HEK293 (cell line): ENCODE data around the gene LNP1.

Experiments used
- CTCF ChIA-PET: fragments of 350-600 bp; formaldehyde crosslinking; extraction: SDS; loops from one replicate; lab custom pipeline; 2021; ENCODE audit warnings: antibody characterized with exemption; lab: Yijun Ruan, JAX
- POLR2A ChIA-PET: fragments of 300-600 bp; formaldehyde crosslinking; extraction: SDS; loops from one replicate; lab custom pipeline; 2020; ENCODE audit warnings: antibody characterized with exemption, inconsistent platforms; lab: Yijun Ruan, JAX
- H3K27ac ChIP-seq: fragments of 200-500 bp; sonication (Bioruptor generic); 2 replicates; pipeline ENCODE4 v1.5.1; 2014; ENCODE audit warnings: low read depth, low read length, control low read depth, inconsistent platforms; ENCODE audit errors: extremely low read depth
- H3K36me3 ChIP-seq, 2 experiments: fragments of 200-500 bp in 1 of 2; sonication (Bioruptor generic) in 1 of 2; 1 replicate in 1 of 2; 2 replicates in 1 of 2; pipeline ENCODE4 v1.5.1; 2014 to 2017; ENCODE audit warnings: inconsistent platforms in 2 of 2, low read length in 2 of 2; ENCODE audit not compliant: control insufficient read depth in 2 of 2, insufficient read depth in 1 of 2
- H3K4me1 ChIP-seq: fragments of 200-500 bp; sonication (Bioruptor generic); 2 replicates; pipeline ENCODE4 v1.5.1; 2014; ENCODE audit warnings: mild to moderate bottlenecking, low read length, inconsistent platforms; ENCODE audit not compliant: control insufficient read depth, insufficient read depth
- H3K4me3 ChIP-seq: 2 replicates; pipeline ENCODE4 v1.5.1; 2011; ENCODE audit warnings: low read depth, mild to moderate bottlenecking, control low read depth, low read length, moderate library complexity
- H3K9me3 ChIP-seq: fragments of 200-500 bp; sonication (Bioruptor generic); 2 replicates; pipeline ENCODE4 v1.5.1; 2014; ENCODE audit warnings: low read depth, low read length, inconsistent platforms; ENCODE audit not compliant: control insufficient read depth, insufficient read depth
- GLI4 ChIP-seq: fragments of 450-650 bp; formaldehyde crosslinking; IDR thresholded peaks from 2 replicates; pipeline ENCODE4 v1.5.1; 2016; ENCODE audit warnings: missing biosample characterization, missing genetic modification characterization
- MYNN ChIP-seq: fragments of 450-650 bp; formaldehyde crosslinking; IDR thresholded peaks from 2 replicates; pipeline ENCODE4 v1.5.1; 2016; ENCODE audit warnings: missing biosample characterization, missing genetic modification characterization, borderline replicate concordance
- RBAK ChIP-seq: fragments of 450-650 bp; formaldehyde crosslinking; IDR thresholded peaks from 2 replicates; pipeline ENCODE4 v1.5.1; 2016; ENCODE audit warnings: missing biosample characterization, missing genetic modification characterization
- SP7 ChIP-seq: fragments of 450-650 bp; formaldehyde crosslinking; IDR thresholded peaks from 2 replicates; pipeline ENCODE4 v1.5.1; 2016; ENCODE audit warnings: missing biosample characterization, missing genetic modification characterization
- ZBTB20 ChIP-seq: fragments of 450-650 bp; formaldehyde crosslinking; IDR thresholded peaks from 2 replicates; pipeline ENCODE4 v1.5.1; 2016; ENCODE audit warnings: missing biosample characterization, missing genetic modification characterization
- ZBTB7A ChIP-seq: fragments of 450-650 bp; formaldehyde crosslinking; IDR thresholded peaks from 2 replicates; pipeline ENCODE4 v1.5.1; 2016; ENCODE audit warnings: low read depth, missing biosample characterization, missing genetic modification characterization
- ZFP69B ChIP-seq: fragments of 450-650 bp; formaldehyde crosslinking; IDR thresholded peaks from 2 replicates; pipeline ENCODE4 v1.5.1; 2016; ENCODE audit warnings: missing biosample characterization, missing genetic modification characterization
- ZNF132 ChIP-seq: fragments of 450-650 bp; formaldehyde crosslinking; IDR thresholded peaks from 2 replicates; pipeline ENCODE4 v1.5.1; 2017; ENCODE audit warnings: missing biosample characterization, missing genetic modification characterization, borderline replicate concordance
- ZNF133 ChIP-seq: fragments of 450-650 bp; formaldehyde crosslinking; IDR thresholded peaks from 2 replicates; pipeline ENCODE4 v1.5.1; 2016; ENCODE audit warnings: missing biosample characterization, missing genetic modification characterization
- ZNF146 ChIP-seq: fragments of 450-650 bp; formaldehyde crosslinking; IDR thresholded peaks from 2 replicates; pipeline ENCODE4 v1.5.1; 2016; ENCODE audit warnings: missing biosample characterization, missing genetic modification characterization
- ZNF174 ChIP-seq: fragments of 450-650 bp; formaldehyde crosslinking; IDR thresholded peaks from 2 replicates; pipeline ENCODE4 v1.5.0; 2017; ENCODE audit warnings: missing biosample characterization, mild to moderate bottlenecking, missing genetic modification characterization
- ZNF2 ChIP-seq: fragments of 450-650 bp; formaldehyde crosslinking; IDR thresholded peaks from 2 replicates; pipeline ENCODE4 v1.5.1; 2016; ENCODE audit warnings: missing biosample characterization, missing genetic modification characterization
- ZNF223 ChIP-seq: fragments of 450-650 bp; formaldehyde crosslinking; IDR thresholded peaks from 2 replicates; pipeline ENCODE4 v1.5.1; 2016; ENCODE audit warnings: missing biosample characterization, missing genetic modification characterization
- ZNF311 ChIP-seq: fragments of 450-650 bp; formaldehyde crosslinking; IDR thresholded peaks from 2 replicates; pipeline ENCODE4 v1.5.1; 2017; ENCODE audit warnings: missing biosample characterization, missing genetic modification characterization, borderline replicate concordance
- ZNF394 ChIP-seq: fragments of 450-650 bp; formaldehyde crosslinking; IDR thresholded peaks from 2 replicates; pipeline ENCODE4 v1.5.1; 2016; ENCODE audit warnings: missing biosample characterization, missing genetic modification characterization, mild to moderate bottlenecking, moderate library complexity, borderline replicate concordance
- ZNF473 ChIP-seq: fragments of 450-650 bp; formaldehyde crosslinking; IDR thresholded peaks from 2 replicates; pipeline ENCODE4 v1.5.1; 2017; ENCODE audit warnings: missing biosample characterization, missing genetic modification characterization
- ZNF549 ChIP-seq: fragments of 450-650 bp; IDR thresholded peaks from 2 replicates; pipeline ENCODE4 v1.5.1; 2018; ENCODE audit warnings: missing biosample characterization, missing genetic modification characterization, mild to moderate bottlenecking, inconsistent platforms, moderate library complexity
- ZNF610 ChIP-seq: fragments of 450-650 bp; formaldehyde crosslinking; IDR thresholded peaks from 2 replicates; pipeline ENCODE4 v1.5.1; 2016; ENCODE audit warnings: missing biosample characterization, missing genetic modification characterization, borderline replicate concordance
- ZNF660 ChIP-seq: fragments of 450-650 bp; IDR thresholded peaks from 2 replicates; pipeline ENCODE4 v1.5.1; 2018; ENCODE audit warnings: missing biosample characterization, mild to moderate bottlenecking, missing genetic modification characterization
- ZNF707 ChIP-seq: fragments of 450-650 bp; formaldehyde crosslinking; IDR thresholded peaks from 2 replicates; pipeline ENCODE4 v1.5.1; 2016; ENCODE audit warnings: missing biosample characterization, missing genetic modification characterization
- ZNF768 ChIP-seq: fragments of 450-650 bp; formaldehyde crosslinking; IDR thresholded peaks from 2 replicates; pipeline ENCODE4 v1.5.1; 2018; ENCODE audit warnings: missing biosample characterization, mild to moderate bottlenecking, missing genetic modification characterization
- ZNF791 ChIP-seq: fragments of 450-650 bp; formaldehyde crosslinking; IDR thresholded peaks from 2 replicates; pipeline ENCODE4 v1.5.1; 2016; ENCODE audit warnings: missing biosample characterization, missing genetic modification characterization
- ZSCAN23 ChIP-seq: fragments of 450-650 bp; formaldehyde crosslinking; IDR thresholded peaks from 2 replicates; pipeline ENCODE4 v1.5.1; 2016; ENCODE audit warnings: missing biosample characterization, missing genetic modification characterization
- ZSCAN30 ChIP-seq: fragments of 450-650 bp; IDR thresholded peaks from 2 replicates; pipeline ENCODE4 v1.5.1; 2018; ENCODE audit warnings: missing biosample characterization, mild to moderate bottlenecking, missing genetic modification characterization, moderate library complexity
- TF ChIP-seq, protein P1 (sequence below): fragments of 450-650 bp; formaldehyde crosslinking; IDR thresholded peaks from 2 replicates; pipeline ENCODE4 v1.5.1; 2017; ENCODE audit warnings: missing biosample characterization, missing genetic modification characterization
- TF ChIP-seq, protein P2 (sequence below): fragments of 450-650 bp; formaldehyde crosslinking; IDR thresholded peaks from 2 replicates; pipeline ENCODE4 v1.5.1; 2016; ENCODE audit warnings: missing biosample characterization, missing genetic modification characterization
- TF ChIP-seq, protein P3 (sequence below): fragments of 450-650 bp; formaldehyde crosslinking; IDR thresholded peaks from 2 replicates; pipeline ENCODE4 v1.5.1; 2016; ENCODE audit warnings: missing biosample characterization, missing genetic modification characterization
- TF ChIP-seq, protein P4 (sequence below): fragments of 450-650 bp; formaldehyde crosslinking; IDR thresholded peaks from 2 replicates; pipeline ENCODE4 v1.5.1; 2016; ENCODE audit warnings: missing biosample characterization, missing genetic modification characterization, borderline replicate concordance

The LNP1 gene

DNA sequence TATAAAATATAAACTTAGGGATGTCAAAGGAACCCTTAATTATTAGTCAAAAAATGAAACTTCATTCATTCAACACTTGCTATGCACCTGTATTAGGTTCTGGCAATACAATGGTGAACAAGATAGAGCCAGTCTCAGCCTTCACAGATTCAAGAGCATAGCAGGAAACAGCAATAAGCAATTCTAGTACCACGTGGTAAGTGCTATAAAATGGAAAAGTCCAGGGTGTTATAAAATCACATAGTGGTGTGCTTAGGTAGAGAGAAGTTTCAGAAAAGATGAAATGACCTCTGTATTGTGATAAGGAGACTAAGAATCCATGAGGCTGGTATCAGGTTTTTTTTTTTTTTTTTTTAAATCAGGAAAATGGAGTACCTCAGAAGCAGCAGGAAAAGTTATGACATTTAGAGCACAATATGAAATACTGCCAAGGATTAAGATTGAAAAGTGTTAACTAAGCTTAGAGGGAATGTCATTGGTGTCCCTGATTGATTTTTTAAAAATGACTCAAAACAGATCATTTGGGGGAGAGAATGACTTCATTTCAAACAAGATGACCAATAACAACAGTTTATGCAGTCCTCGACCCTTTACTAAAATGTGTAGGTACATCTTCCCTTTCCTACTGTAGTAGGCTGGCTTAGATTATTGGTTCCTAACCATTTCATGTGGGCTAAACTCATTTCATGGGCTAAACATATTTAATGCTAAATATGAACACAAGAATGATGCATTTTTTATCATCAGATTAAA is 5.5 kb upstream of the LNP1 start (continued):
- TF ChIP-seq ZNF473 (tag by site-specific recombination) = no peak
- no peak for TF ChIP-seq ZNF223 (tag by site-specific recombination)
- TF ChIP-seq ZNF394 (tag by site-specific recombination) = no peak
- no peak for TF ChIP-seq MYNN
- TF ChIP-seq ZNF311 (tag by site-specific recombination) = no peak
- TF ChIP-seq, protein P1, sequence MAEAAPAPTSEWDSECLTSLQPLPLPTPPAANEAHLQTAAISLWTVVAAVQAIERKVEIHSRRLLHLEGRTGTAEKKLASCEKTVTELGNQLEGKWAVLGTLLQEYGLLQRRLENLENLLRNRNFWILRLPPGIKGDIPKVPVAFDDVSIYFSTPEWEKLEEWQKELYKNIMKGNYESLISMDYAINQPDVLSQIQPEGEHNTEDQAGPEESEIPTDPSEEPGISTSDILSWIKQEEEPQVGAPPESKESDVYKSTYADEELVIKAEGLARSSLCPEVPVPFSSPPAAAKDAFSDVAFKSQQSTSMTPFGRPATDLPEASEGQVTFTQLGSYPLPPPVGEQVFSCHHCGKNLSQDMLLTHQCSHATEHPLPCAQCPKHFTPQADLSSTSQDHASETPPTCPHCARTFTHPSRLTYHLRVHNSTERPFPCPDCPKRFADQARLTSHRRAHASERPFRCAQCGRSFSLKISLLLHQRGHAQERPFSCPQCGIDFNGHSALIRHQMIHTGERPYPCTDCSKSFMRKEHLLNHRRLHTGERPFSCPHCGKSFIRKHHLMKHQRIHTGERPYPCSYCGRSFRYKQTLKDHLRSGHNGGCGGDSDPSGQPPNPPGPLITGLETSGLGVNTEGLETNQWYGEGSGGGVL (tag by site-specific recombination) = no peak
- TF ChIP-seq SP7 (tag by site-specific recombination) = no peak
- no peak for TF ChIP-seq ZBTB7A (tag by site-specific recombination)
- TF ChIP-seq GLI4 = no peak

DNA sequence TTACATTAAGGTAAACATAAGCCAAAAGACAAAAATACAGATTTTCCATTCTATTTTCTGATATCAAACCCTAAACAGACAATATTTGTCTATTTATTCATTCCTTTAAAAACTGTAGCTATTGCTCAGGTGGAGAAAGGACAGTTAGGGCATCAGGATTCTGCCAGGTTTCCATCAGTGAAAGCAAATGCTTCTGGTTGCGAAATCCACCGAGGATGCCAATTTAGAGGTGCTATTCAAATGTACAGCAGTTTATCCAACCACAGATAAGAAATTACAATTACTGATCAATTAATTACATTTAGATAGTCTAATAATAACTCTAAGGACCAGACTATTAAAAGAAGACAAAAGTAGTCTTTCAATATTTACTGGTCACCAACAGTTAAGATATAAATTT is 4.4 kb upstream of the LNP1 start:
- H3K4me3 ChIP-seq = no peak overlapping the region
- ChIA-PET POLR2A (no interaction called here), CTCF (no interaction called here)
- H3K4me1 ChIP-seq = no peaks in the 10 kb centered on the region
- H3K9me3 ChIP-seq = no peaks in the 10 kb centered on the region
- no peaks in the 10 kb centered on the region for H3K36me3 ChIP-seq
- TF ChIP-seq ZNF707 (tag by site-specific recombination) (no peak), ZSCAN30 (tag by site-specific recombination) (no peak), ZBTB7A (tag by site-specific recombination) (no peak), ZBTB20 (tag by site-specific recombination) (no peak), ZNF2 (tag by site-specific recombination) (no peak), RBAK (tag by site-specific recombination) (no peak)
- TF ChIP-seq, protein P2, sequence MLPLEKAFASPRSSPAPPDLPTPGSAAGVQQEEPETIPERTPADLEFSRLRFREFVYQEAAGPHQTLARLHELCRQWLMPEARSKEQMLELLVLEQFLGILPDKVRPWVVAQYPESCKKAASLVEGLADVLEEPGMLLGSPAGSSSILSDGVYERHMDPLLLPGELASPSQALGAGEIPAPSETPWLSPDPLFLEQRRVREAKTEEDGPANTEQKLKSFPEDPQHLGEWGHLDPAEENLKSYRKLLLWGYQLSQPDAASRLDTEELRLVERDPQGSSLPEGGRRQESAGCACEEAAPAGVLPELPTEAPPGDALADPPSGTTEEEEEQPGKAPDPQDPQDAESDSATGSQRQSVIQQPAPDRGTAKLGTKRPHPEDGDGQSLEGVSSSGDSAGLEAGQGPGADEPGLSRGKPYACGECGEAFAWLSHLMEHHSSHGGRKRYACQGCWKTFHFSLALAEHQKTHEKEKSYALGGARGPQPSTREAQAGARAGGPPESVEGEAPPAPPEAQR = no peak
- H3K27ac ChIP-seq = no peak overlapping the region

DNA sequence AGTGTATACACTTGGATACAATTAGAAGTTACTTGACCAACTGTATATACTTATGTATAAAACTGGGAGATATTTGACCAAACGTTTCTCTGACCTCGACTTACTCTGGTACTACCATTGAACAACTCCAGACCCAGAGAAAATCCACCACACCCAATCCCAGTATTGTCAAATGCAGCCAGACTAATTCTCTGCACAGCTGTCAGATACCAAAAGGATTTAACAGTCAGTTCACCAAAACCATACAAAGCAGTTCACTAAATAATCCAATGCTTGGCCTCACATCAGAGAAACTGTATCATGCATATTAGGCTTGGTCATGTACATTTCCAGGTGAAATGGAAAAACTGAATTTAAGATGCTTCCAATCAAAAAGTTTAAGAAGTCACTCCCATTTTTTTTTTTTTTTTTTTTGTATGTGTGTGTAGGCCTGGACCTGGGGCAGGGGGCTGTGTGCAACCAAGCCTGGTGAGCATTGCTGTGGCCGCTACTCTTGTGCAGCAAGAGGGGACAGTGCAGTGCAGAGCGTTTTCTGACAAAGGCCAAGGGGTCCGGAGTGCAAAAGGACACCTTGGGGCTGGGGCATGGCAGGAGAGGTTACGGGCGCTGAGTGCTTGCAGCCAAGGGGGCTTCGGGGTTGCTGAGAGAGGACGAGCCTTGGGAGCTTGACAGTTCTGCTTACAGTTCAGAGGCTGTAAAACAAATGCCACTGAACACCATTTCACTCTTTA is 1.8 kb upstream of the LNP1 start:
- POLR2A ChIA-PET = no interaction called here
- Histone ChIP-seq H3K4me1 (no peaks in the 10 kb centered on the region), H3K9me3 (no peaks in the 10 kb centered on the region), H3K27ac (no peak overlapping the region), H3K36me3 (no peaks in the 10 kb centered on the region), H3K4me3 (peak overlapping the region; percentile 99)
- no peak for TF ChIP-seq ZNF768 (tag by site-specific recombination)
- no peak for TF ChIP-seq ZFP69B (tag by site-specific recombination)
- TF ChIP-seq, protein P3, sequence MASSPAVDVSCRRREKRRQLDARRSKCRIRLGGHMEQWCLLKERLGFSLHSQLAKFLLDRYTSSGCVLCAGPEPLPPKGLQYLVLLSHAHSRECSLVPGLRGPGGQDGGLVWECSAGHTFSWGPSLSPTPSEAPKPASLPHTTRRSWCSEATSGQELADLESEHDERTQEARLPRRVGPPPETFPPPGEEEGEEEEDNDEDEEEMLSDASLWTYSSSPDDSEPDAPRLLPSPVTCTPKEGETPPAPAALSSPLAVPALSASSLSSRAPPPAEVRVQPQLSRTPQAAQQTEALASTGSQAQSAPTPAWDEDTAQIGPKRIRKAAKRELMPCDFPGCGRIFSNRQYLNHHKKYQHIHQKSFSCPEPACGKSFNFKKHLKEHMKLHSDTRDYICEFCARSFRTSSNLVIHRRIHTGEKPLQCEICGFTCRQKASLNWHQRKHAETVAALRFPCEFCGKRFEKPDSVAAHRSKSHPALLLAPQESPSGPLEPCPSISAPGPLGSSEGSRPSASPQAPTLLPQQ (tag by site-specific recombination) = no peak
- no peak for TF ChIP-seq ZNF174 (tag by site-specific recombination)
- no peak for TF ChIP-seq ZNF610 (tag by site-specific recombination)
- TF ChIP-seq ZNF132 (tag by site-specific recombination) = no peak
- no peak for TF ChIP-seq ZNF791 (tag by site-specific recombination)
- no peak for TF ChIP-seq ZNF394 (tag by site-specific recombination)
- no peak for TF ChIP-seq ZNF549
- no peak for TF ChIP-seq ZNF133 (tag by site-specific recombination)
- no peak for TF ChIP-seq ZNF146 (tag by site-specific recombination)
- TF ChIP-seq ZSCAN23 = no peak
- TF ChIP-seq, protein P4, sequence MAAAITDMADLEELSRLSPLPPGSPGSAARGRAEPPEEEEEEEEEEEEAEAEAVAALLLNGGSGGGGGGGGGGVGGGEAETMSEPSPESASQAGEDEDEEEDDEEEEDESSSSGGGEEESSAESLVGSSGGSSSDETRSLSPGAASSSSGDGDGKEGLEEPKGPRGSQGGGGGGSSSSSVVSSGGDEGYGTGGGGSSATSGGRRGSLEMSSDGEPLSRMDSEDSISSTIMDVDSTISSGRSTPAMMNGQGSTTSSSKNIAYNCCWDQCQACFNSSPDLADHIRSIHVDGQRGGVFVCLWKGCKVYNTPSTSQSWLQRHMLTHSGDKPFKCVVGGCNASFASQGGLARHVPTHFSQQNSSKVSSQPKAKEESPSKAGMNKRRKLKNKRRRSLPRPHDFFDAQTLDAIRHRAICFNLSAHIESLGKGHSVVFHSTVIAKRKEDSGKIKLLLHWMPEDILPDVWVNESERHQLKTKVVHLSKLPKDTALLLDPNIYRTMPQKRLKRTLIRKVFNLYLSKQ (tag by site-specific recombination) = no peak
- TF ChIP-seq ZNF660 (tag by site-specific recombination) = no peak
- CTCF ChIA-PET = no interaction called here
